GM23338 (cell line): ENCODE results near the gene NEURL3. TPM values are rescaled to one million over a fixed set of nuclear protein-coding genes. Genes with fewer than 3 reads are reported as not detected.

Experiments used
- ATAC-seq: fragments of 200-7000 bp; cut with Tn5 transposase; 3 replicates; pipeline ENCODE4 v1.9.1; 2020
- DNase-seq: peaks from one replicate; pipeline ENCODE4 v3.0.0-alpha.2; 2015; ENCODE audit warnings: low spot score
- H2AFZ ChIP-seq: fragments of 200-600 bp; sonication (generic); 2 replicates; pipeline ENCODE4 v1.8.0; 2016; ENCODE audit warnings: antibody characterized with exemption, mild to moderate bottlenecking, moderate library complexity
- H3F3A ChIP-seq: fragments of 200-600 bp; sonication (generic); replicated peaks from 2 replicates; pipeline ENCODE4 v1.8.0; 2017; ENCODE audit warnings: antibody characterized with exemption, mixed run types, low read depth
- H3K27ac ChIP-seq: fragments of 200-600 bp; sonication (generic); 2 replicates; pipeline ENCODE4 v1.6.1; 2016; ENCODE audit warnings: low read depth
- H3K27me3 ChIP-seq: fragments of 200-600 bp; sonication (generic); 2 replicates; pipeline ENCODE4 v1.8.0; 2016; ENCODE audit warnings: mild to moderate bottlenecking, mixed run types, moderate library complexity; ENCODE audit not compliant: insufficient read depth
- H3K36me3 ChIP-seq: fragments of 200-600 bp; sonication (generic); 2 replicates; pipeline ENCODE4 v1.8.0; 2016; ENCODE audit warnings: mild to moderate bottlenecking; ENCODE audit not compliant: insufficient read depth
- H3K4me1 ChIP-seq: fragments of 200-600 bp; sonication (generic); 2 replicates; pipeline ENCODE4 v1.8.0; 2016; ENCODE audit warnings: mild to moderate bottlenecking, moderate library complexity; ENCODE audit not compliant: insufficient read depth
- H3K4me2 ChIP-seq: fragments of 200-600 bp; sonication (generic); 2 replicates; pipeline ENCODE4 v1.7.1; 2017; ENCODE audit warnings: mixed run types
- H3K4me3 ChIP-seq: fragments of 200-600 bp; sonication (generic); 2 replicates; pipeline ENCODE4 v1.6.1; 2016; ENCODE audit warnings: mixed run types
- H3K79me2 ChIP-seq: fragments of 200-600 bp; sonication (generic); replicated peaks from 2 replicates; pipeline ENCODE4 v1.8.0; 2017; ENCODE audit warnings: mild to moderate bottlenecking; ENCODE audit not compliant: insufficient read depth
- H3K9me2 ChIP-seq: fragments of 200-600 bp; sonication (generic); 2 replicates; pipeline ENCODE4 v1.8.0; 2017; ENCODE audit not compliant: insufficient read depth
- H4K20me1 ChIP-seq: fragments of 200-600 bp; sonication (generic); replicated peaks from 2 replicates; pipeline ENCODE4 v1.8.0; 2017; ENCODE audit warnings: mild to moderate bottlenecking; ENCODE audit not compliant: insufficient read depth
- H3K27ac Mint-ChIP-seq: 2 replicates; pipeline ENCODE4 v1.8.0; 2020; ENCODE audit warnings: inconsistent platforms, mild to moderate bottlenecking, moderate library complexity, mixed read lengths
- H3K27me3 Mint-ChIP-seq: 3 replicates; pipeline ENCODE4 v1.8.0; 2022; ENCODE audit warnings: low read depth, mild to moderate bottlenecking, moderate library complexity, mixed read lengths, inconsistent platforms; ENCODE audit not compliant: insufficient read depth, poor library complexity
- H3K36me3 Mint-ChIP-seq: 3 replicates; pipeline ENCODE4 v1.8.0; 2021; ENCODE audit warnings: low read depth, mild to moderate bottlenecking, inconsistent platforms, moderate library complexity, mixed read lengths
- H3K4me1 Mint-ChIP-seq: 3 replicates; pipeline ENCODE4 v1.8.0; 2020; ENCODE audit warnings: mild to moderate bottlenecking, inconsistent platforms, mixed read lengths
- H3K4me3 Mint-ChIP-seq: 3 replicates; pipeline ENCODE4 v1.8.0; 2021; ENCODE audit warnings: moderate library complexity, mild to moderate bottlenecking, inconsistent platforms, mixed read lengths
- H3K9me3 Mint-ChIP-seq: 3 replicates; pipeline ENCODE4 v1.8.0; 2020; ENCODE audit warnings: moderate library complexity, mild to moderate bottlenecking, inconsistent platforms, mixed read lengths
- CTCF ChIP-seq, 2 experiments: fragments of 200-600 bp in 1 of 2; sonication (generic) in 1 of 2; conservative IDR thresholded peaks; 2 replicates each; pipeline versions ENCODE4 v1.5.1 to v1.6.1; 2016 to 2017; ENCODE audit warnings: antibody characterized with exemption in 2 of 2, low read depth in 2 of 2, mild to moderate bottlenecking in 2 of 2, moderate library complexity in 1 of 2
- EZH2 ChIP-seq: fragments of 200-600 bp; sonication (generic); IDR thresholded peaks from one replicate; pipeline ENCODE4 v1.8.0; 2017; ENCODE audit warnings: antibody characterized with exemption, mild to moderate bottlenecking, low read depth; ENCODE audit not compliant: unreplicated experiment
- REST ChIP-seq: IDR thresholded peaks from one replicate; pipeline ENCODE4 v1.6.1; 2018; ENCODE audit warnings: antibody characterized with exemption; ENCODE audit not compliant: unreplicated experiment
- ZNF114 ChIP-seq: fragments of 250-450 bp; sonication (Bioruptor Pico); IDR thresholded peaks from 2 replicates; pipeline ENCODE4 v1.5.0; 2020; ENCODE audit warnings: mild to moderate bottlenecking, moderate library complexity
- ZNF331 ChIP-seq: fragments of 250-450 bp; sonication (Bioruptor Pico); IDR thresholded peaks from 2 replicates; pipeline ENCODE4 v1.5.0; 2020; ENCODE audit warnings: low read depth, mild to moderate bottlenecking, moderate library complexity
- polyA plus RNA-seq: library from polyadenylated mRNA; unstranded; fragments of >200 nt; fragmentation: Nextera tagmentation; extraction: Ambion mirVana; gene quantifications from 2 replicates; pipeline ENCODE4 v1.2.1, GENCODE V29; 2016
- total RNA-seq: library from RNA; depleted of rRNA; stranded (reverse); fragments of >200 nt; shearing (Covaris generic); gene quantifications from 2 replicates; pipeline ENCODE4 v1.2.3, GENCODE V29; 2014
- TF ChIP-seq, protein P1 (sequence below): IDR thresholded peaks from 2 replicates; pipeline ENCODE4 v1.6.1; 2016; ENCODE audit warnings: antibody characterized with exemption

The NEURL3 gene
- total and polyA plus RNA-seq, 2 experiments from 2014 or later: 0.21 TPM; not detected in 1

DNA sequence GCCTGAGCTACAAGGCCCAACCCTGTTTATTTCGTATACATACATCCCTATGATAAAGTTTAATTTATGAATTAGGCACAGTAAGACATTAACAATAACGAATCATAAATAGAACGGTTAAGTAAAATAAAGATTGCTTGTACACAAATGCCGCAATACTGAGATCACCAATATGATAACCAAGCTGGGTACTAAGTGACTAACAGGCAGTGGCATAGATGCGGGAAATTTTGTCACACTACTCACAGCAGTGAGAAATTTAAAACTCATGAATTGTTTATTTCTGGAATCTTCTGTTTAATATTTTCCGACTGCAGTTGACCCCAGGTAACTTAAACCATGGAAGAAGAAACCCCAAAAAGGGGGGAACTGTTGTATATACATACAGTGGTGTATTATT is 33.4 kb downstream of the NEURL3 start:
- H2AFZ ChIP-seq: no peak overlapping the region
- H3K4me3 ChIP-seq: no peak overlapping the region
- Mint-ChIP-seq H3K27me3 (no peaks in the 10 kb centered on the region), H3K9me3 (no peaks in the 10 kb centered on the region), H3K36me3 (no peaks in the 10 kb centered on the region), H3K4me1 (peaks cover 2% of the 10 kb centered on the region; the same call in 1 of the 3 replicates), H3K4me3 (no peak overlapping the region), H3K27ac (no peak overlapping the region)
- H3K9me2 ChIP-seq: no peaks in the 10 kb centered on the region
- no peak overlapping the region for H3K27ac ChIP-seq
- H3K79me2 ChIP-seq: no peaks in the 10 kb centered on the region
- DNase-seq: no peak
- no peak for ATAC-seq
- TF ChIP-seq ZNF331 (no peak), CTCF (conservative IDR thresholded peaks at IDR 0.05; ENCODE audit: low read depth in 2 of 2) (no peak)
- H3K27me3 ChIP-seq: no peaks in the 10 kb centered on the region
- no peak overlapping the region for H3K4me2 ChIP-seq
- H4K20me1 ChIP-seq: no peaks in the 10 kb centered on the region
- no peaks in the 10 kb centered on the region for H3F3A ChIP-seq
- H3K4me1 ChIP-seq: 0 out of 2 replicates have a peak, but pooled peaks cover 3% of the 10 kb centered on the region
- H3K36me3 ChIP-seq: no peaks in the 10 kb centered on the region

DNA sequence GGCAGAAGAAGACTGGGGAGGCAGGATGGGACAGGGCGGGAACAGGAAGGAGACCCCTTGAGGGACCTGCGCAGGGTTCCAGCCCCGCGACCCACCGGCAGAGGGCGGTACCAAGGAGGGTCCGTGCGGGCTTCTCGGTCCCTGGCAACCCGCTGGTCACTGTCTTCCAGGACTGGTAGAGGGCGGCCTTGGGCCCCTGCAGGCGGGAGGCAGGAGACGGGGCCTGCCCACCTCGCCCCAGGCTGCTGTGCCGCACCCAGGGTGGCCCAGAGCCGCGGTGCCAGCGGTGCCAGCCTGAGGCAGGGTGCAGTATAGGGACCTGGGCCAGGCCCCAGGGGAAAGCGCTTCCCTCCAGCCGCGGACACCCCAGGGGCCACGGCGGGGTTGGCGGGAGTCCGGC is 34.5 kb downstream of the NEURL3 start:
- DNase-seq: peak; percentile 87

More for the DNA sequence above, 34.5 kb downstream of the NEURL3 start:
- Histone ChIP-seq H2AFZ (peak overlapping the region; percentile 97), H3K36me3 (no peaks in the 10 kb centered on the region), H4K20me1 (no peaks in the 10 kb centered on the region), H3K4me1 (0 out of 2 replicates have a peak, but pooled peaks cover 3% of the 10 kb centered on the region), H3K79me2 (no peaks in the 10 kb centered on the region), H3F3A (no peaks in the 10 kb centered on the region), H3K4me2 (peak overlapping the region; percentile 71), H3K4me3 (peak overlapping the region; percentile 49), H3K27me3 (no peaks in the 10 kb centered on the region), H3K27ac (no peak overlapping the region), H3K9me2 (no peaks in the 10 kb centered on the region)
- H3K36me3 Mint-ChIP-seq: no peaks in the 10 kb centered on the region
- ATAC-seq: peak; percentile 100
- H3K9me3 Mint-ChIP-seq: no peaks in the 10 kb centered on the region
- peaks cover 2% of the 10 kb centered on the region; the same call in 1 of the 3 replicates for H3K4me1 Mint-ChIP-seq
- H3K27me3 Mint-ChIP-seq: no peaks in the 10 kb centered on the region
- H3K4me3 Mint-ChIP-seq: no peak overlapping the region
- no peak overlapping the region for H3K27ac Mint-ChIP-seq
- TF ChIP-seq ZNF114 (no peak), CTCF (conservative IDR thresholded peaks at IDR 0.05; ENCODE audit: low read depth in 2 of 2) (peak; percentile 69 to 88), ZNF331 (no peak), REST (no peak), EZH2 (no peak)
- TF ChIP-seq, protein P1, sequence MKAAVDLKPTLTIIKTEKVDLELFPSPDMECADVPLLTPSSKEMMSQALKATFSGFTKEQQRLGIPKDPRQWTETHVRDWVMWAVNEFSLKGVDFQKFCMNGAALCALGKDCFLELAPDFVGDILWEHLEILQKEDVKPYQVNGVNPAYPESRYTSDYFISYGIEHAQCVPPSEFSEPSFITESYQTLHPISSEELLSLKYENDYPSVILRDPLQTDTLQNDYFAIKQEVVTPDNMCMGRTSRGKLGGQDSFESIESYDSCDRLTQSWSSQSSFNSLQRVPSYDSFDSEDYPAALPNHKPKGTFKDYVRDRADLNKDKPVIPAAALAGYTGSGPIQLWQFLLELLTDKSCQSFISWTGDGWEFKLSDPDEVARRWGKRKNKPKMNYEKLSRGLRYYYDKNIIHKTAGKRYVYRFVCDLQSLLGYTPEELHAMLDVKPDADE: no peak
